Trophoblast cell (in vitro differentiated cells and primary cell): ENCODE results near the gene ALAS2.

Experiments used
- DNase-seq, 2 donors: peaks; one replicate each; pipeline ENCODE4 v3.0.0-alpha.2; 2016
- H2AFZ ChIP-seq: 2 replicates; pipeline ENCODE4 v1.6.1; 2013; ENCODE audit warnings: low read length, moderate library complexity, mild to moderate bottlenecking; ENCODE audit not compliant: insufficient read depth, poor library complexity
- H2AK5ac ChIP-seq: 2 replicates; pipeline ENCODE4 v1.6.1; 2013; ENCODE audit warnings: mild to moderate bottlenecking, low read length
- H2BK120ac ChIP-seq: 2 replicates; pipeline ENCODE4 v1.6.1; 2013; ENCODE audit warnings: low read length, mild to moderate bottlenecking, moderate library complexity; ENCODE audit not compliant: insufficient read depth, poor library complexity
- H2BK12ac ChIP-seq: 2 replicates; pipeline ENCODE4 v1.6.1; 2013; ENCODE audit warnings: mild to moderate bottlenecking, low read length, moderate library complexity
- H2BK5ac ChIP-seq: 2 replicates; pipeline ENCODE4 v1.6.1; 2013; ENCODE audit warnings: low read length, low read depth, moderate library complexity, mild to moderate bottlenecking; ENCODE audit not compliant: poor library complexity
- H3K14ac ChIP-seq: 2 replicates; pipeline ENCODE4 v1.6.1; 2013; ENCODE audit warnings: mild to moderate bottlenecking, low read length
- H3K18ac ChIP-seq: 2 replicates; pipeline ENCODE4 v1.6.1; 2013; ENCODE audit warnings: mild to moderate bottlenecking, low read length
- H3K23ac ChIP-seq: 2 replicates; pipeline ENCODE4 v1.6.1; 2013; ENCODE audit warnings: low read length
- H3K27ac ChIP-seq: 2 replicates; pipeline ENCODE4 v1.5.1; 2013; ENCODE audit warnings: low read depth, mild to moderate bottlenecking, inconsistent platforms, low read length, moderate library complexity
- H3K27me3 ChIP-seq: 2 replicates; pipeline ENCODE4 v1.6.1; 2013; ENCODE audit warnings: inconsistent platforms, mild to moderate bottlenecking, low read length, moderate library complexity; ENCODE audit not compliant: insufficient read depth
- H3K36me3 ChIP-seq, 2 experiments: 1 replicate in 1 of 2; 2 replicates in 1 of 2; pipeline ENCODE4 v1.6.1; 2013; ENCODE audit warnings: low read length in 2 of 2, mild to moderate bottlenecking in 2 of 2, moderate library complexity in 1 of 2; ENCODE audit not compliant: insufficient read depth in 2 of 2, control insufficient read depth in 1 of 2
- H3K4ac ChIP-seq: 2 replicates; pipeline ENCODE4 v1.6.1; 2013; ENCODE audit warnings: low read depth, mild to moderate bottlenecking, low read length, moderate library complexity
- H3K4me1 ChIP-seq, 2 experiments: 1 replicate in 1 of 2; 2 replicates in 1 of 2; pipeline ENCODE4 v1.6.1; 2013; ENCODE audit warnings: low read length in 2 of 2, mild to moderate bottlenecking in 2 of 2, moderate library complexity in 1 of 2; ENCODE audit not compliant: insufficient read depth in 2 of 2, control insufficient read depth in 1 of 2
- H3K4me2 ChIP-seq: 2 replicates; pipeline ENCODE4 v1.6.1; 2013; ENCODE audit warnings: inconsistent platforms, mild to moderate bottlenecking, low read length, moderate library complexity
- H3K4me3 ChIP-seq: 2 replicates; pipeline ENCODE4 v1.5.1; 2013; ENCODE audit warnings: mild to moderate bottlenecking, low read depth, low read length, inconsistent platforms
- H3K79me1 ChIP-seq: one replicate; pipeline ENCODE4 v1.6.1; 2013; ENCODE audit warnings: low read length
- H3K79me2 ChIP-seq: 2 replicates; pipeline ENCODE4 v1.6.1; 2013; ENCODE audit warnings: low read length, mild to moderate bottlenecking; ENCODE audit not compliant: control insufficient read depth, insufficient read depth, poor library complexity
- H3K9ac ChIP-seq: 2 replicates; pipeline ENCODE4 v1.6.1; 2013; ENCODE audit warnings: mild to moderate bottlenecking, low read length
- H3K9me3 ChIP-seq: 2 replicates; pipeline ENCODE4 v1.6.1; 2013; ENCODE audit warnings: low read depth, mild to moderate bottlenecking, control low read depth, inconsistent platforms, low read length; ENCODE audit not compliant: insufficient read depth
- H4K12ac ChIP-seq: 2 replicates; pipeline ENCODE4 v1.6.1; 2013; ENCODE audit warnings: low read depth, mild to moderate bottlenecking, low read length, moderate library complexity
- H4K8ac ChIP-seq: 2 replicates; pipeline ENCODE4 v1.6.1; 2013; ENCODE audit warnings: low read depth, mild to moderate bottlenecking, low read length, moderate library complexity
- H4K91ac ChIP-seq: one replicate; pipeline ENCODE4 v1.6.1; 2013; ENCODE audit warnings: low read depth, mild to moderate bottlenecking, low read length, moderate library complexity
- WGBS: extraction: QIAGEN DNeasy Blood & Tissue Kit; methylation state at CpG from one replicate; pipeline ENCODE4 v1.1.7; 2013; ENCODE audit warnings: missing lambda C conversion rate; ENCODE audit not compliant: insufficient read length, insufficient coverage; ENCODE audit errors: extremely low coverage; 5-methylcytosine and 5-hydroxymethylcytosine counted together

Gene ALAS2

GRCh38 chrX:55004231-55004630, 26.5 kb downstream of the ALAS2 start:
- WGBS, result no CpG with 5 or more reads among the region's 1 CpG
- Histone ChIP-seq H3K4me2 (no peak overlapping the region), H3K9ac (no peak overlapping the region)

GRCh38 chrX:54999717-55000598, 30.8 kb downstream of the ALAS2 start, which contains the start of gene APEX2:
Gene APEX2, plus strand, starts transcription at chrX:55000363. Its CDS starts 60 bp downstream, at chrX:55000423.
- Histone ChIP-seq H3K36me3 (peaks cover 14 to 27% of the 10 kb centered on the region in 2 experiments), H3K4me1 (no peaks in the 10 kb centered on the region), H3K27me3 (no peaks in the 10 kb centered on the region), H3K79me1 (peaks cover 4% of the 10 kb centered on the region), H3K4me3 (peak within 1 kb of the TSS; percentile 86), H4K8ac (peak within 1 kb of the TSS; percentile 81), H3K18ac (peak within 1 kb of the TSS; percentile 25), H3K27ac (peak within 1 kb of the TSS; percentile 88), H3K9ac (peak within 1 kb of the TSS; percentile 92), H2BK120ac (peak within 1 kb of the TSS; percentile 72), H3K79me2 (peaks cover 7% of the 10 kb centered on the region), H2AK5ac (peak within 1 kb of the TSS; percentile 48), H3K23ac (no peak within 1 kb of the TSS), H2BK5ac (peak within 1 kb of the TSS; percentile 64), H4K91ac (peak within 1 kb of the TSS; percentile 76), H2BK12ac (no peak within 1 kb of the TSS), H4K12ac (peak within 1 kb of the TSS; percentile 65), H3K14ac (peak within 1 kb of the TSS; percentile 67), H3K4me2 (peak within 1 kb of the TSS; percentile 86), H3K9me3 (no peaks in the 10 kb centered on the region), H3K4ac (peak within 1 kb of the TSS; percentile 95), H2AFZ (peak within 1 kb of the TSS; percentile 30)
- no CpG with 5 or more reads among the region's 55 CpGs for WGBS
- peak; percentile 91 to 93 for DNase-seq

More at GRCh38 chrX:55004231-55004630, 26.5 kb downstream of the ALAS2 start:
- no peak overlapping the region for H2AK5ac ChIP-seq
- no peak overlapping the region for H4K8ac ChIP-seq
- no peak overlapping the region for H2BK5ac ChIP-seq
- H3K27ac ChIP-seq, result no peak overlapping the region
- peaks cover 23 to 24% of the 10 kb centered on the region in 2 experiments for H3K4me1 ChIP-seq
- H4K91ac ChIP-seq, result no peak overlapping the region
- H3K79me2 ChIP-seq, result peaks cover 10% of the 10 kb centered on the region
- H3K79me1 ChIP-seq, result peaks cover 15% of the 10 kb centered on the region
- no peak overlapping the region for H2BK12ac ChIP-seq
- DNase-seq, result no peak
- no peaks in the 10 kb centered on the region for H3K27me3 ChIP-seq
- H2BK120ac ChIP-seq, result no peak overlapping the region
- H3K4ac ChIP-seq, result no peak overlapping the region
- H3K18ac ChIP-seq, result no peak overlapping the region
- H3K9me3 ChIP-seq, result no peaks in the 10 kb centered on the region
- H3K14ac ChIP-seq, result no peak overlapping the region
- H4K12ac ChIP-seq, result no peak overlapping the region
- peaks cover 26 to 40% of the 10 kb centered on the region in 2 experiments for H3K36me3 ChIP-seq
- no peak overlapping the region for H3K4me3 ChIP-seq
- H2AFZ ChIP-seq, result no peak overlapping the region
- H3K23ac ChIP-seq, result no peak overlapping the region

- H4K12ac ChIP-seq, result no peak overlapping the region
- H3K18ac ChIP-seq, result no peak overlapping the region
- H3K79me2 ChIP-seq, result peaks cover 3% of the 10 kb centered on the region
- no peak overlapping the region for H2BK120ac ChIP-seq
- H3K4me3 ChIP-seq, result no peak overlapping the region
- H3K14ac ChIP-seq, result no peak overlapping the region
- no peak overlapping the region for H2BK12ac ChIP-seq
- no peak for DNase-seq
- no peaks in the 10 kb centered on the region for H3K9me3 ChIP-seq
- H3K27me3 ChIP-seq, result no peaks in the 10 kb centered on the region
- no peak overlapping the region for H3K9ac ChIP-seq
- H3K4me2 ChIP-seq, result no peak overlapping the region
- H3K27ac ChIP-seq, result no peak overlapping the region
- H3K23ac ChIP-seq, result no peak overlapping the region
- H4K91ac ChIP-seq, result no peak overlapping the region
- H4K8ac ChIP-seq, result no peak overlapping the region
- no peaks in the 10 kb centered on the region for H3K4me1 ChIP-seq
- H2AFZ ChIP-seq, result no peak overlapping the region
- no peak overlapping the region for H2BK5ac ChIP-seq
- peaks cover 4% of the 10 kb centered on the region for H3K79me1 ChIP-seq
- no peak overlapping the region for H3K4ac ChIP-seq
- no peaks in the 10 kb centered on the region for H3K36me3 ChIP-seq
- no peak overlapping the region for H2AK5ac ChIP-seq
Observed at GRCh38 chrX:54995621-54996020, 35.2 kb downstream of the ALAS2 start.

- no peak overlapping the region for H2BK120ac ChIP-seq
- H4K8ac ChIP-seq, result no peak overlapping the region
- H3K27me3 ChIP-seq, result no peaks in the 10 kb centered on the region
- H3K9me3 ChIP-seq, result no peaks in the 10 kb centered on the region
- no peak overlapping the region for H3K4me2 ChIP-seq
- H3K23ac ChIP-seq, result no peak overlapping the region
- H3K14ac ChIP-seq, result no peak overlapping the region
- H4K12ac ChIP-seq, result no peak overlapping the region
- WGBS, result no CpG with 5 or more reads among the region's 6 CpGs
- no peaks in the 10 kb centered on the region for H3K79me1 ChIP-seq
- no peak overlapping the region for H2AK5ac ChIP-seq
- no peak overlapping the region for H3K9ac ChIP-seq
- H3K27ac ChIP-seq, result no peak overlapping the region
- no peak overlapping the region for H3K4ac ChIP-seq
- no peak overlapping the region for H4K91ac ChIP-seq
- H3K4me3 ChIP-seq, result no peak overlapping the region
- H3K4me1 ChIP-seq, result no peaks in the 10 kb centered on the region
- no peak overlapping the region for H2AFZ ChIP-seq
- no peaks in the 10 kb centered on the region for H3K79me2 ChIP-seq
- DNase-seq, result peak in 1 of 2 donors; percentile 4
- H3K36me3 ChIP-seq, result no peaks in the 10 kb centered on the region
- no peak overlapping the region for H3K18ac ChIP-seq
- H2BK12ac ChIP-seq, result no peak overlapping the region
- no peak overlapping the region for H2BK5ac ChIP-seq
Observed at GRCh38 chrX:54994668-54995351, 36.0 kb downstream of the ALAS2 start.
